Loucy (cell line): ENCODE data around the gene MAP2.

Experiments
- H2AFZ ChIP-seq: fragments of 200-600 bp; sonication (generic); 2 replicates; pipeline ENCODE4 v1.6.0; 2016; ENCODE audit warnings: antibody characterized with exemption, mild to moderate bottlenecking, low read length, moderate library complexity
- H3F3A ChIP-seq: fragments of 200-600 bp; 2 replicates; pipeline ENCODE4 v1.6.0; 2016; ENCODE audit warnings: antibody characterized with exemption, low read depth, mild to moderate bottlenecking
- H3K27me3 ChIP-seq: fragments of 200-600 bp; sonication (generic); 2 replicates; pipeline ENCODE4 v1.6.1; 2014; ENCODE audit warnings: low read length, mild to moderate bottlenecking; ENCODE audit not compliant: insufficient read depth, poor library complexity, severe bottlenecking
- H3K36me3 ChIP-seq: fragments of 200-600 bp; sonication (generic); 2 replicates; pipeline ENCODE4 v1.6.1; 2016; ENCODE audit warnings: low read length; ENCODE audit not compliant: insufficient read depth
- H3K4me1 ChIP-seq: fragments of 200-600 bp; sonication (generic); 2 replicates; pipeline ENCODE4 v1.5.1; 2014; ENCODE audit warnings: low read length, mild to moderate bottlenecking; ENCODE audit not compliant: insufficient read depth, poor library complexity, severe bottlenecking
- H3K4me2 ChIP-seq: fragments of 200-600 bp; sonication (generic); 2 replicates; pipeline ENCODE4 v1.6.0; 2014; ENCODE audit warnings: antibody characterized with exemption, low read length, low read depth, mild to moderate bottlenecking; ENCODE audit not compliant: poor library complexity, severe bottlenecking
- H3K4me3 ChIP-seq: fragments of 200-600 bp; sonication (generic); 2 replicates; pipeline ENCODE4 v1.5.1; 2014; ENCODE audit warnings: low read length, mild to moderate bottlenecking, mixed read lengths; ENCODE audit not compliant: poor library complexity, severe bottlenecking
- H3K79me2 ChIP-seq: fragments of 200-600 bp; sonication (generic); 2 replicates; pipeline ENCODE4 v1.6.1; 2014; ENCODE audit warnings: low read length; ENCODE audit not compliant: insufficient read depth
- H3K9ac ChIP-seq: fragments of 200-600 bp; sonication (generic); 2 replicates; pipeline ENCODE4 v1.6.0; 2014; ENCODE audit warnings: mild to moderate bottlenecking, low read depth, low read length, moderate library complexity; ENCODE audit not compliant: poor library complexity, severe bottlenecking
- H3K9me2 ChIP-seq: fragments of 200-600 bp; sonication (generic); replicated peaks from 2 replicates; pipeline ENCODE4 v1.6.1; 2016; ENCODE audit warnings: low read depth, low read length, mixed read lengths
- H3K9me3 ChIP-seq: fragments of 200-600 bp; sonication (generic); 2 replicates; pipeline ENCODE4 v1.6.1; 2014; ENCODE audit warnings: mild to moderate bottlenecking, antibody characterized with exemption, low read length, low read depth; ENCODE audit not compliant: insufficient read depth
- H4K20me1 ChIP-seq: fragments of 200-600 bp; sonication (generic); 2 replicates; pipeline ENCODE4 v1.6.0; 2014; ENCODE audit warnings: antibody characterized with exemption, low read length, mild to moderate bottlenecking; ENCODE audit not compliant: insufficient read depth, poor library complexity, severe bottlenecking
- CTCF ChIP-seq: fragments of 200-600 bp; sonication (generic); conservative IDR thresholded peaks from 2 replicates; pipeline ENCODE4 v1.5.1; 2014; ENCODE audit warnings: mild to moderate bottlenecking, antibody characterized with exemption, low read length
- EZH2phosphoT487 ChIP-seq: fragments of 200-600 bp; IDR thresholded peaks from 2 replicates; pipeline ENCODE4 v1.6.1; 2018; ENCODE audit warnings: antibody characterized with exemption, mild to moderate bottlenecking, moderate library complexity, borderline replicate concordance

Gene MAP2

DNA sequence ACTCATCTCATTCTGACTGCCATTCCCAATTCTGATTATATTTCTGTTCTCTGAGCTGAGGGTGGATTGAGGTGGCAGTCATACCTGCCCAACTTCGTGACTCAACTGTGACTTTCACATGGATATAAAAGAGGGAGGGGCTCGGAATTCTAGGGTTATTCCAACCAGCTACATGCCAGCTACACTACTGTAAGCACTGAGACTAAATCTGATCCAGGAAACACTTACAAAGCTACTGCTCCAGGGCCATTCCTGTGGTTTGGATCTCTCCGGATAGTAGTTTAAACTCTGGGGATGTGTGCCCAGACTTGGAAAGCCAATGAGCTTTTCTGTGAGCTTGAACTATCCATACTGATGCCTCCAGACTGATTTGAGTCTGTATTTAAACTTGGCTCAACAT, 7.9 kb downstream of the MAP2 start:
- Histone ChIP-seq H3F3A (no peaks in the 10 kb centered on the region), H3K4me3 (no peak overlapping the region), H3K9ac (no peak overlapping the region), H3K4me2 (no peak overlapping the region), H4K20me1 (no peaks in the 10 kb centered on the region), H3K9me3 (no peaks in the 10 kb centered on the region), H2AFZ (0 out of 2 replicates have a peak overlapping the region, but pooled peaks have one; percentile 30), H3K9me2 (no peaks in the 10 kb centered on the region), H3K4me1 (no peaks in the 10 kb centered on the region), H3K79me2 (no peaks in the 10 kb centered on the region), H3K36me3 (no peaks in the 10 kb centered on the region), H3K27me3 (no peaks in the 10 kb centered on the region)
- no peak for TF ChIP-seq EZH2phosphoT487
- no peak for TF ChIP-seq CTCF

- H3K4me2 ChIP-seq, result no peak overlapping the region
- no peak overlapping the region for H3K9ac ChIP-seq
- no peaks in the 10 kb centered on the region for H3K36me3 ChIP-seq
- H3K79me2 ChIP-seq, result no peaks in the 10 kb centered on the region
- H4K20me1 ChIP-seq, result no peaks in the 10 kb centered on the region
- H3K27me3 ChIP-seq, result no peaks in the 10 kb centered on the region
- no peak for TF ChIP-seq EZH2phosphoT487
- TF ChIP-seq CTCF, result no peak
- no peaks in the 10 kb centered on the region for H3K4me1 ChIP-seq
- H3K9me2 ChIP-seq, result no peaks in the 10 kb centered on the region
- no peak overlapping the region for H2AFZ ChIP-seq
- no peaks in the 10 kb centered on the region for H3K9me3 ChIP-seq
- H3F3A ChIP-seq, result no peaks in the 10 kb centered on the region; the same call in 1 of the 2 replicates
- no peak overlapping the region for H3K4me3 ChIP-seq
Measured at GRCh38 chr2:209441541-209441940, 17.7 kb downstream of the MAP2 start.

DNA sequence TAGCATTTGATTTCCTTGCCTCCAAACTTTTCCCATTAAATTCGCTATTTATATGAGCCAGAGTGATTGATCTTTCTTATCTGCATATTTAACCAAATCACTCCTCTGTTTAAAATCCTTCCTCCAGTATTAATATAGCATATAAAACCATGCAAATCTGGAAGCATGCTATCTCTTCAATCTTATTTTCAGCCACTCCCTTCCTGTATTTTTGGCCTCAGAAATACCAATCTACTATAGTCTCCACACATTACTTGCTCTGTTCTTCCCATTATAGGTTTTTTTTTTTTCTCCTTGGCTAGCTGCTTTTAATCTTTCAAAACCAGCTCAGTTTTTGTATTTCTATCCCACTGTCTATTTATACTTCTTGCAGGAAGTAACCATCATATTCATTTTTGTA, 19.1 kb downstream of the MAP2 start:
- no peak overlapping the region for H3K4me2 ChIP-seq

More for the DNA sequence above, 19.1 kb downstream of the MAP2 start:
- H3K9me2 ChIP-seq, result no peaks in the 10 kb centered on the region
- H3K4me1 ChIP-seq, result no peaks in the 10 kb centered on the region
- H3K4me3 ChIP-seq, result no peak overlapping the region
- TF ChIP-seq CTCF (no peak), EZH2phosphoT487 (no peak)
- H3K9ac ChIP-seq, result no peak overlapping the region
- H3K36me3 ChIP-seq, result no peaks in the 10 kb centered on the region
- no peaks in the 10 kb centered on the region for H3K79me2 ChIP-seq
- H3K27me3 ChIP-seq, result no peaks in the 10 kb centered on the region
- no peaks in the 10 kb centered on the region for H4K20me1 ChIP-seq
- H3F3A ChIP-seq, result no peaks in the 10 kb centered on the region; the same call in 1 of the 2 replicates
- no peak overlapping the region for H2AFZ ChIP-seq
- H3K9me3 ChIP-seq, result no peaks in the 10 kb centered on the region
